Keratinocyte (primary cell): ENCODE data around the gene COTL1. TPM values are rescaled to one million over a fixed set of nuclear protein-coding genes. Genes with fewer than 3 reads are reported as not detected.

Source experiments
- DNase-seq: peaks from one replicate; pipeline ENCODE4 v3.0.0-alpha.2; 2011; ENCODE audit warnings: low read depth, missing footprints, low spot score
- FAIRE-seq: peaks from 2 replicates; lab custom pipeline; 2011; peaks lifted over from hg19 to GRCh38; lab: Jason Lieb, UNC
- H2AFZ ChIP-seq: 2 replicates; pipeline ENCODE4 v1.6.0; 2012; ENCODE audit warnings: low read length, control low read depth, inconsistent platforms; ENCODE audit not compliant: control insufficient read depth
- H3K27ac ChIP-seq: 2 replicates; pipeline ENCODE4 v1.5.1; 2011; ENCODE audit warnings: low read length; ENCODE audit not compliant: control insufficient read depth, insufficient read depth
- H3K27me3 ChIP-seq: 3 replicates; pipeline ENCODE4 v1.6.0; 2011; ENCODE audit warnings: low read length; ENCODE audit not compliant: control insufficient read depth, insufficient read depth; ENCODE audit errors: extremely low read depth
- H3K36me3 ChIP-seq, 2 experiments: 2 replicates in 1 of 2; 3 replicates in 1 of 2; pipeline ENCODE4 v1.5.1; 2011; ENCODE audit warnings: low read length in 2 of 2, mild to moderate bottlenecking in 1 of 2; ENCODE audit not compliant: control insufficient read depth in 2 of 2, insufficient read depth in 2 of 2; ENCODE audit errors: extremely low read depth in 1 of 2
- H3K4me1 ChIP-seq: 3 replicates; pipeline ENCODE4 v1.5.1; 2011; ENCODE audit warnings: low read length; ENCODE audit not compliant: control insufficient read depth, insufficient read depth; ENCODE audit errors: extremely low read depth
- H3K4me2 ChIP-seq: 3 replicates; pipeline ENCODE4 v1.6.0; 2011; ENCODE audit warnings: low read depth, low read length; ENCODE audit not compliant: control insufficient read depth, insufficient read depth; ENCODE audit errors: extremely low read depth
- H3K4me3 ChIP-seq, 3 experiments: fragments of 200-600 bp in 1 of 3; sonication (generic) in 1 of 3; 2 replicates in 2 of 3; 3 replicates in 1 of 3; pipeline ENCODE4 v1.5.1; 2011 to 2016; ENCODE audit warnings: low read length in 3 of 3, mild to moderate bottlenecking in 3 of 3, control low read depth in 2 of 3, inconsistent platforms in 1 of 3, low read depth in 1 of 3, mixed read lengths in 1 of 3, mixed run types in 1 of 3, moderate library complexity in 1 of 3; ENCODE audit not compliant: control insufficient read depth in 2 of 3, insufficient read depth in 2 of 3; ENCODE audit errors: extremely low read depth in 1 of 3
- H3K79me2 ChIP-seq: 2 replicates; pipeline ENCODE4 v1.6.0; 2012; ENCODE audit warnings: low read length; ENCODE audit not compliant: control insufficient read depth, insufficient read depth
- H3K9ac ChIP-seq: 3 replicates; pipeline ENCODE4 v1.6.0; 2011; ENCODE audit warnings: low read length; ENCODE audit not compliant: control insufficient read depth, insufficient read depth; ENCODE audit errors: extremely low read depth
- H3K9me1 ChIP-seq: 3 replicates; pipeline ENCODE4 v1.6.0; 2011; ENCODE audit warnings: low read length; ENCODE audit not compliant: control insufficient read depth, insufficient read depth; ENCODE audit errors: extremely low read depth
- H3K9me3 ChIP-seq: 2 replicates; pipeline ENCODE4 v1.5.1; 2012; ENCODE audit warnings: low read depth, low read length; ENCODE audit not compliant: control insufficient read depth
- H4K20me1 ChIP-seq: 3 replicates; pipeline ENCODE4 v1.6.0; 2011; ENCODE audit warnings: low read length; ENCODE audit not compliant: control insufficient read depth, insufficient read depth; ENCODE audit errors: extremely low read depth
- EZH2 ChIP-seq: IDR thresholded peaks from one replicate; pipeline ENCODE4 v1.6.1; 2012; ENCODE audit warnings: inconsistent platforms, mild to moderate bottlenecking, low read length, moderate library complexity
- dilution Hi-C: fragments of 300-500 bp; cut with MboI; formaldehyde crosslinking; loops from one replicate; pipeline ENCODE4 v1.7.0; 2020; ENCODE audit warnings: low sequenced_read_pairs; ENCODE audit not compliant: extremely low pct_ligation_motif_present
- polyA plus RNA-seq, 5 experiments: library from polyadenylated mRNA; depleted of rRNA in 3 of 5; stranded (reverse) in 3 of 5; stranded (forward) in 1 of 5; unstranded in 1 of 5; fragments of >200 nt; gene quantifications; 1 replicate in 1 of 5; 2 replicates in 3 of 5; 3 replicates in 1 of 5; pipeline versions ENCODE4 v1.2.1 to v1.2.3, GENCODE V29; 2011 to 2012; ENCODE audit warnings: missing spikeins in 2 of 5, low read depth in 1 of 5, low replicate concordance in 1 of 5
- TF ChIP-seq, protein P1 (sequence below), 3 experiments: IDR thresholded peaks in 1 of 3; conservative IDR thresholded peaks in 1 of 3; optimal IDR thresholded peaks in 1 of 3; 2 replicates in 2 of 3; 3 replicates in 1 of 3; pipeline versions ENCODE3 to v1.5.1; 2011; ENCODE audit warnings: low read length in 3 of 3, mild to moderate bottlenecking in 3 of 3, moderate library complexity in 2 of 3, control low read depth in 1 of 3, inconsistent platforms in 1 of 3; ENCODE audit not compliant: insufficient read depth in 2 of 3; ENCODE audit errors: extremely low read depth in 1 of 3

Gene COTL1
- polyA plus RNA-seq, 1 donor (not counting 4 experiments of a cell fraction or from before 2014, with no cell fraction given), result 116 TPM

DNA sequence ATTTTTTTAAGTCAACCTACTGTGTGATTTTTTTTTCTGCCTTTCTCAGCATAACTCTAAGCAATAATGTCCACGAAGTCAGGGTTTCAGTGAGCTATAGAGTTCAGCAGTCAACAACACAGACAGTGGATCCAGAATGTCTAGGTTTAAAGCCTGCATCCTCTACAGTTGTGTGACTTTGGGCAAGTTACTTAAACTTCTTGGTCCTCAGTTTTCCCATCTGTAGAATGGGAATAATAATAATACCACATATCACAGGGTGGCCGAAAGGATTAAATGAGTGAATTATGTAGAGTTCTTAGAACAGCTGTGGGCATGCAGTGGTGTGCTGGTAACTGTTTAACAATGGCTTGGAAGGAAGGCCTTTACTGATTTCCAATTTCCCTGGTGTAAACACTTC, 74.6 kb downstream of the COTL1 start:
- Histone ChIP-seq H4K20me1 (no peaks in the 10 kb centered on the region), H2AFZ (no peak overlapping the region), H3K27ac (no peak overlapping the region), H3K9ac (no peak overlapping the region), H3K36me3 (no peaks in the 10 kb centered on the region), H3K27me3 (peaks cover 6% of the 10 kb centered on the region), H3K4me1 (no peaks in the 10 kb centered on the region), H3K4me2 (no peak overlapping the region), H3K79me2 (no peaks in the 10 kb centered on the region), H3K9me3 (no peaks in the 10 kb centered on the region), H3K9me1 (no peaks in the 10 kb centered on the region), H3K4me3 (no peak overlapping the region)
- FAIRE-seq, result no peak
- dilution Hi-C loops, result no loop called here
- no peak for DNase-seq
- TF ChIP-seq EZH2, result no peak
- TF ChIP-seq, protein P1, sequence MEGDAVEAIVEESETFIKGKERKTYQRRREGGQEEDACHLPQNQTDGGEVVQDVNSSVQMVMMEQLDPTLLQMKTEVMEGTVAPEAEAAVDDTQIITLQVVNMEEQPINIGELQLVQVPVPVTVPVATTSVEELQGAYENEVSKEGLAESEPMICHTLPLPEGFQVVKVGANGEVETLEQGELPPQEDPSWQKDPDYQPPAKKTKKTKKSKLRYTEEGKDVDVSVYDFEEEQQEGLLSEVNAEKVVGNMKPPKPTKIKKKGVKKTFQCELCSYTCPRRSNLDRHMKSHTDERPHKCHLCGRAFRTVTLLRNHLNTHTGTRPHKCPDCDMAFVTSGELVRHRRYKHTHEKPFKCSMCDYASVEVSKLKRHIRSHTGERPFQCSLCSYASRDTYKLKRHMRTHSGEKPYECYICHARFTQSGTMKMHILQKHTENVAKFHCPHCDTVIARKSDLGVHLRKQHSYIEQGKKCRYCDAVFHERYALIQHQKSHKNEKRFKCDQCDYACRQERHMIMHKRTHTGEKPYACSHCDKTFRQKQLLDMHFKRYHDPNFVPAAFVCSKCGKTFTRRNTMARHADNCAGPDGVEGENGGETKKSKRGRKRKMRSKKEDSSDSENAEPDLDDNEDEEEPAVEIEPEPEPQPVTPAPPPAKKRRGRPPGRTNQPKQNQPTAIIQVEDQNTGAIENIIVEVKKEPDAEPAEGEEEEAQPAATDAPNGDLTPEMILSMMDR (optimal IDR thresholded peaks at IDR 0.05 in 1 of 3, IDR thresholded peaks at IDR 0.05 in 1 of 3, conservative IDR thresholded peaks at IDR 0.05 in 1 of 3; ENCODE audit: extremely low read depth in 1 of 3, insufficient read depth in 2 of 3, low read length in 3 of 3), result no peak

DNA sequence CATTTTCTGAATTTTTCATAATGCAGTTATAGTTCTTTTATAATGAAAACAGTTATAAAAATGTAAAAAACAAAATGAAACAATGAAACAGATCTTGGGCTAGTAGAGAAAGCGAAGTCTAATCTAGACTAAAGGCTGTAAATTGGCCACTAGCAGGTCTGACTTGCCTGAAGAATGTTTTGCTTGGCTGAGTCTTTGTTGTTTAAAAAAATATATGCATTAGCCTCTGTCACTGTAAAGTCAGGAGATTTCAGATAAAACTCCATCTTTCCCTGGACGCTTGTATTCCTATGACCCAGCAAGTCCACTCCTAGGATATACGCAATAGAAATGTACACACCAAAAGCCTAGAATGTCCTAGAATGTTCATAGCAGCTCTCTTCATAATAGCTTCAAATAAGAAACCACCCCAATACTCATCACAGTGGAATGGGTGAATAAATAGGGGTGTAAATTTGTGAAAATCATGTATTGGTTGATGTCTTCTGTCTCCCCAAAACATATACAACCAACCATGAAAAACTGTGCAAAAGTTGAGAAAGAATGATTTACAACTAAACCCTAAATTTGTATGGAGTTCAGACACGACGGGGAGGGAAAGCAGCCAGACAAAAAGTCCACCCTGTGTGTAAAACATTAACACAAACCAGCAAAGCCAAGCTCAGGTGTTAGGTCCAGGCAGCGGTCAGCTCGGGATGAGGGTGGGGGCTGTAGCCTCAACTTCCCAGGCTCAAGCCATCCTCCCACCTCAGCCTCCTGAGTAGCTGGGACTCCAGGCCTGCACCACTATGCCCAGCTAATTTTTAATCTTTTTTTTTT, 75.7 kb downstream of the COTL1 start:
- no peaks in the 10 kb centered on the region for H3K79me2 ChIP-seq
- dilution Hi-C loops, result no loop called here
- no peak for DNase-seq
- H2AFZ ChIP-seq, result no peak overlapping the region
- no peak overlapping the region for H3K9ac ChIP-seq
- TF ChIP-seq, protein P1 (optimal IDR thresholded peaks at IDR 0.05 in 1 of 3, IDR thresholded peaks at IDR 0.05 in 1 of 3, conservative IDR thresholded peaks at IDR 0.05 in 1 of 3; ENCODE audit: extremely low read depth in 1 of 3, insufficient read depth in 2 of 3, low read length in 3 of 3), result no peak
- TF ChIP-seq EZH2, result no peak
- no peaks in the 10 kb centered on the region for H4K20me1 ChIP-seq
- peaks cover 6% of the 10 kb centered on the region for H3K27me3 ChIP-seq
- no peak overlapping the region for H3K4me2 ChIP-seq
- no peak overlapping the region for H3K27ac ChIP-seq
- no peaks in the 10 kb centered on the region for H3K9me3 ChIP-seq
- no peaks in the 10 kb centered on the region for H3K9me1 ChIP-seq
- no peaks in the 10 kb centered on the region for H3K4me1 ChIP-seq
- FAIRE-seq, result no peak
- H3K4me3 ChIP-seq, result no peak overlapping the region
- H3K36me3 ChIP-seq, result no peaks in the 10 kb centered on the region
